SU-DHL-6 (cell line): ENCODE measurements around the gene ANKS1B.

ENCODE experiments used
- H2AFZ ChIP-seq: fragments of 200-600 bp; sonication (generic); 2 replicates; pipeline ENCODE4 v1.6.1; 2014; ENCODE audit warnings: low read depth, mild to moderate bottlenecking, moderate library complexity, mixed read lengths, antibody characterized with exemption, low read length; ENCODE audit not compliant: severe bottlenecking
- H3F3A ChIP-seq: fragments of 200-600 bp; shearing (Covaris generic); 2 replicates; pipeline ENCODE4 v1.6.0; 2016; ENCODE audit warnings: antibody characterized with exemption, mild to moderate bottlenecking; ENCODE audit not compliant: insufficient read depth
- H3K27ac ChIP-seq: fragments of 200-600 bp; sonication (generic); 2 replicates; pipeline ENCODE4 v1.5.1; 2016; ENCODE audit warnings: low read depth, mild to moderate bottlenecking, low read length, moderate library complexity, mixed read lengths
- H3K27me3 ChIP-seq: fragments of 200-600 bp; sonication (generic), shearing (Covaris generic); 2 replicates; pipeline ENCODE4 v1.6.0; 2014; ENCODE audit warnings: mild to moderate bottlenecking, low read length
- H3K36me3 ChIP-seq: fragments of 200-600 bp; sonication (generic); 2 replicates; pipeline ENCODE4 v1.6.1; 2014; ENCODE audit warnings: mild to moderate bottlenecking, low read length, mixed read lengths
- H3K4me2 ChIP-seq: fragments of 300-600, 200-600 bp; shearing (Covaris generic), sonication (generic); 2 replicates; pipeline ENCODE4 v1.6.0; 2014; ENCODE audit warnings: low read length, low read depth, mild to moderate bottlenecking; ENCODE audit not compliant: poor library complexity, severe bottlenecking
- H3K4me3 ChIP-seq: fragments of 200-600 bp; sonication (generic); 2 replicates; pipeline ENCODE4 v1.5.1; 2014; ENCODE audit warnings: antibody characterized with exemption, low read length, mild to moderate bottlenecking, mixed read lengths; ENCODE audit not compliant: insufficient read depth, poor library complexity, severe bottlenecking
- H3K79me2 ChIP-seq: fragments of 200-600 bp; sonication (generic); 2 replicates; pipeline ENCODE4 v1.6.1; 2014; ENCODE audit warnings: mild to moderate bottlenecking, low read length, moderate library complexity; ENCODE audit not compliant: insufficient read depth
- H3K9ac ChIP-seq: fragments of 200-600 bp; sonication (generic); 2 replicates; pipeline ENCODE4 v1.7.0; 2014; ENCODE audit warnings: mild to moderate bottlenecking, low read length
- H3K9me2 ChIP-seq: fragments of 200-600 bp; sonication (generic); replicated peaks from 2 replicates; pipeline ENCODE4 v1.6.1; 2014; ENCODE audit warnings: low read length; ENCODE audit not compliant: insufficient read depth
- H3K9me3 ChIP-seq: fragments of 200-600 bp; sonication (generic); 2 replicates; pipeline ENCODE4 v1.6.1; 2014; ENCODE audit warnings: low read length, mixed read lengths; ENCODE audit not compliant: insufficient read depth
- H4K20me1 ChIP-seq: fragments of 200-600 bp; sonication (generic); 2 replicates; pipeline ENCODE4 v1.6.1; 2014; ENCODE audit warnings: low read depth, mild to moderate bottlenecking, antibody characterized with exemption, low read length, moderate library complexity, mixed read lengths
- EZH2phosphoT487 ChIP-seq: fragments of 200-600 bp; sonication (generic), shearing (Covaris generic); conservative IDR thresholded peaks from 2 replicates; pipeline ENCODE4 v1.6.1; 2018; ENCODE audit warnings: mild to moderate bottlenecking, antibody characterized with exemption, low read length, moderate library complexity, mixed read lengths
- TF ChIP-seq, protein P1 (sequence below): fragments of 200-600 bp; sonication (generic); IDR thresholded peaks from one replicate; pipeline ENCODE4 v1.5.1; 2017; ENCODE audit warnings: antibody characterized with exemption, mild to moderate bottlenecking, low read length, moderate library complexity; ENCODE audit not compliant: insufficient read depth, poor library complexity, severe bottlenecking

Gene ANKS1B

DNA sequence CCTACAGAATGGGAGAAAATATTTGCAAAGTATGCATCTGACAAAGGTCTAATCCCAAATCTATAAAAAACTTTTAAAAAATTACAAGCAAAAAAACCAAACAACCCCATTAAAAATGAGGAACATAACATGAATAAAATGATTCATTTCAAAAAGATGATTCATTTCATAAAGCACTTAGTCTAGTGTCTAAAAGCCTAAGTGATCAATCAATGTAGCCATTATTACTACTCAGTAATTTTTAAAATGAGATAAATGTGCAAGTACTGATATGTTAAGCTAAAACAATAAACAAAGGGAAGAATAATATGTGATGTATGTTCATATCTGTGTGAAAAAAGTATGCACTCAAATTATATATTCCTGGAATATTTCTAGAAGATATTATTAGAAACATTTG lies 456.3 kb downstream of the ANKS1B start:
- H4K20me1 ChIP-seq, result no peaks in the 10 kb centered on the region
- H3K9ac ChIP-seq, result no peak overlapping the region
- H3K4me2 ChIP-seq, result no peak overlapping the region
- H3K27ac ChIP-seq, result no peak overlapping the region
- no peak overlapping the region for H2AFZ ChIP-seq
- H3K4me3 ChIP-seq, result no peak overlapping the region
- no peaks in the 10 kb centered on the region for H3K79me2 ChIP-seq
- H3K36me3 ChIP-seq, result no peaks in the 10 kb centered on the region
- H3K9me3 ChIP-seq, result no peaks in the 10 kb centered on the region
- no peaks in the 10 kb centered on the region for H3K9me2 ChIP-seq
- H3F3A ChIP-seq, result no peaks in the 10 kb centered on the region
- TF ChIP-seq, protein P1, sequence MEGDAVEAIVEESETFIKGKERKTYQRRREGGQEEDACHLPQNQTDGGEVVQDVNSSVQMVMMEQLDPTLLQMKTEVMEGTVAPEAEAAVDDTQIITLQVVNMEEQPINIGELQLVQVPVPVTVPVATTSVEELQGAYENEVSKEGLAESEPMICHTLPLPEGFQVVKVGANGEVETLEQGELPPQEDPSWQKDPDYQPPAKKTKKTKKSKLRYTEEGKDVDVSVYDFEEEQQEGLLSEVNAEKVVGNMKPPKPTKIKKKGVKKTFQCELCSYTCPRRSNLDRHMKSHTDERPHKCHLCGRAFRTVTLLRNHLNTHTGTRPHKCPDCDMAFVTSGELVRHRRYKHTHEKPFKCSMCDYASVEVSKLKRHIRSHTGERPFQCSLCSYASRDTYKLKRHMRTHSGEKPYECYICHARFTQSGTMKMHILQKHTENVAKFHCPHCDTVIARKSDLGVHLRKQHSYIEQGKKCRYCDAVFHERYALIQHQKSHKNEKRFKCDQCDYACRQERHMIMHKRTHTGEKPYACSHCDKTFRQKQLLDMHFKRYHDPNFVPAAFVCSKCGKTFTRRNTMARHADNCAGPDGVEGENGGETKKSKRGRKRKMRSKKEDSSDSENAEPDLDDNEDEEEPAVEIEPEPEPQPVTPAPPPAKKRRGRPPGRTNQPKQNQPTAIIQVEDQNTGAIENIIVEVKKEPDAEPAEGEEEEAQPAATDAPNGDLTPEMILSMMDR, result no peak
- no peaks in the 10 kb centered on the region for H3K27me3 ChIP-seq

DNA sequence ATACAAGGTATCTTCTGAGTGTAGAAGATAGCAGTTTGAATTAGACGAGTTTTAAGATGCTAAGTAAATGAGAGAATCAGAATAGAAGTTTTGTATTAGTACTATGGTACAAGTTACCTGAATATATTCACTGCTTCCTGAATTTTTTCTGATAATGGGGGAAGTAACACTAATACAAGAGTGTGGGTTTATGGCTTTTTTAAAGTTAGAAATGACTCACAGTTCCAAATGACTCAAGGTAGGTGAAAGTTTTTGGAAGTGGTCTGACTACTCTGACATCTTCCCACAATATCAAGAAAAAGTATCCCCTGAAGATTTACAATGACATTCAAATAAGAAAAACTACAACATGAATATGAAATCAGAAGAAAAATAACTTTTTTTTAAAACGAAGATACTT lies 460.9 kb downstream of the ANKS1B start:
- TF ChIP-seq EZH2phosphoT487, result no peak
- TF ChIP-seq, protein P1, result no peak
- Histone ChIP-seq H3K4me2 (no peak overlapping the region), H3K4me3 (no peak overlapping the region), H3K27ac (no peak overlapping the region), H3K9me2 (no peaks in the 10 kb centered on the region), H3K9ac (no peak overlapping the region), H3F3A (no peaks in the 10 kb centered on the region), H2AFZ (no peak overlapping the region), H3K9me3 (no peaks in the 10 kb centered on the region), H4K20me1 (no peaks in the 10 kb centered on the region), H3K79me2 (no peaks in the 10 kb centered on the region), H3K27me3 (no peaks in the 10 kb centered on the region), H3K36me3 (no peaks in the 10 kb centered on the region)

DNA sequence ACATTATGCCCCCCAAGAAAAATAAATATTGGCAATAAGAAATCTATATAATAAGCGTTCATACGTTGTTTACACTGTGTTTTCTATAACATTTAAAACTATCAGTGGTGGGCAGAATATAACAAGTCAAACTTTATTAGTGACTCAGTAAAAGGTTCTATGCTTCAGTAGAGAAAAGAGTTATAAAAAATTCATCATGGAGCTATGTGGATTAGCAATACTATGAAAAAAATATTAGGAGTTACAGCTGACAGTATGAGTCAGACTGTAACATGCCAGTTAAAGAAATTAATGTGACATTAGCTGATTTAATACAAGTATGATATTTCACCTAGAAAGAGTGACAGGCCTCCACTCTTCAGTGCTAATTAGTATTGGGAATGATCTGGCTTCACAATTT lies 462.3 kb downstream of the ANKS1B start:
- H3K9ac ChIP-seq, result no peak overlapping the region
- no peaks in the 10 kb centered on the region for H3F3A ChIP-seq
- H3K9me3 ChIP-seq, result no peaks in the 10 kb centered on the region
- H3K4me3 ChIP-seq, result no peak overlapping the region
- no peaks in the 10 kb centered on the region for H4K20me1 ChIP-seq
- no peaks in the 10 kb centered on the region for H3K9me2 ChIP-seq
- no peaks in the 10 kb centered on the region for H3K27me3 ChIP-seq
- TF ChIP-seq, protein P1, result no peak
- no peak for TF ChIP-seq EZH2phosphoT487
- H3K36me3 ChIP-seq, result no peaks in the 10 kb centered on the region
- no peak overlapping the region for H2AFZ ChIP-seq
- no peak overlapping the region for H3K27ac ChIP-seq
- H3K4me2 ChIP-seq, result no peak overlapping the region
- H3K79me2 ChIP-seq, result no peaks in the 10 kb centered on the region

DNA sequence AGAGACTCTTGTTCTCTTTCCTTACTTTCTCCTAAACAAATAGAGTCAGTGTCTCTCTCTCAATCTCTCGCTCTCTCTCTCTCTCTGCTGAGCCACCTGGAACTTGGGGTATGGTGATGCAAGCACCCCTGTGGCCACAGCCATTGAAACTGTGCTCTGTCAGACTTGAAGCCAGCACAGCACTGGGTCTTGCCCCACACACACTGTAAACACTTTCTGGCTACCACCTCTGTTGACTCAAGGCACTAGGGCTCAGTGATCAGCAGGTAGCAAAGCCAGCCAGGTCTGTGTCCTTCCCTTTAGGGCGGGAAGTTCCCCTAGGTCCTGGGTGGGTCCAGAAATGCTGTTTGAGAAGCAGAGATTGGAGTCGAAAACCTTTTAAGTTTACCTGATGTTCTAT lies 463.1 kb downstream of the ANKS1B start:
- Histone ChIP-seq H3K36me3 (no peaks in the 10 kb centered on the region), H3K27ac (no peak overlapping the region), H3K9me3 (no peaks in the 10 kb centered on the region), H4K20me1 (no peaks in the 10 kb centered on the region), H3K9me2 (no peaks in the 10 kb centered on the region), H3F3A (no peaks in the 10 kb centered on the region), H3K4me3 (no peak overlapping the region), H3K4me2 (no peak overlapping the region), H2AFZ (no peak overlapping the region), H3K79me2 (no peaks in the 10 kb centered on the region), H3K9ac (no peak overlapping the region), H3K27me3 (no peaks in the 10 kb centered on the region)
- TF ChIP-seq, protein P1, result no peak
- TF ChIP-seq EZH2phosphoT487, result no peak
